Heart left ventricle (tissue), 16 donors: ENCODE data around the gene ACSM5. TPM values are rescaled to one million over a fixed set of nuclear protein-coding genes. Genes with fewer than 3 reads are reported as not detected.

Source experiments
- ATAC-seq, 4 donors: fragments of 200-7000 bp; cut with Tn5 transposase; one replicate each; pipeline ENCODE4 v1.9.1; 2020 to 2022; ENCODE audit warnings: moderate library complexity in 4 of 4, mild to moderate bottlenecking in 3 of 4, moderate number of reproducible peaks in 1 of 4
- DNase-seq, 5 donors: peaks; one replicate each; pipeline ENCODE4 v3.0.0-alpha.2; 2020
- H3K27ac ChIP-seq, 12 donors: fragments of 200-600 bp; sonication (generic) in 4 of 12; one replicate each; pipeline versions ENCODE4 v1.5.0 to v1.8.0; 2016 to 2022; ENCODE audit warnings: mild to moderate bottlenecking in 2 of 12
- H3K27me3 ChIP-seq, 9 donors: fragments of 200-600 bp; sonication (generic) in 2 of 9; one replicate each; pipeline versions ENCODE4 v1.5.1 to v1.8.0; 2016 to 2022; ENCODE audit warnings: mild to moderate bottlenecking in 3 of 9
- H3K36me3 ChIP-seq, 9 donors: fragments of 200-600 bp; sonication (generic) in 2 of 9; one replicate each; pipeline versions ENCODE4 v1.5.0 to v1.8.0; 2018 to 2022; ENCODE audit warnings: mild to moderate bottlenecking in 2 of 9
- H3K4me1 ChIP-seq, 12 donors: fragments of 200-600 bp; sonication (generic) in 4 of 12; one replicate each; pipeline versions ENCODE4 v1.5.0 to v1.8.0; 2016 to 2022; ENCODE audit warnings: mild to moderate bottlenecking in 3 of 12
- H3K4me3 ChIP-seq, 12 donors: fragments of 200-600 bp; sonication (generic) in 4 of 12; one replicate each; pipeline versions ENCODE4 v1.5.0 to v1.8.0; 2017 to 2022; ENCODE audit warnings: mild to moderate bottlenecking in 9 of 12, moderate library complexity in 4 of 12
- H3K9me3 ChIP-seq, 12 donors: fragments of 200-600 bp; sonication (generic) in 4 of 12; one replicate each; pipeline versions ENCODE4 v1.5.0 to v1.8.0; 2016 to 2022; ENCODE audit warnings: mild to moderate bottlenecking in 1 of 12
- POLR2A ChIP-seq, 2 donors: fragments of 450-650 bp; IDR thresholded peaks; one replicate each; pipeline ENCODE4 v1.6.1; 2017; ENCODE audit warnings: antibody characterized with exemption in 2 of 2, mild to moderate bottlenecking in 2 of 2, moderate library complexity in 2 of 2
- WGBS, 4 donors: extraction: QIAGEN DNeasy Blood & Tissue Kit in 2 of 4; methylation state at CpG; one replicate each; pipeline versions ENCODE4 v1.1.5 to v1.1.7; 2013 to 2018; 5-methylcytosine and 5-hydroxymethylcytosine counted together
- intact Hi-C, 10 donors: fragments of 100-400 bp; cut with DNase I; formaldehyde crosslinking; loops; one replicate each; pipeline versions ENCODE4 v1.11.1 to v1.14.2; 2022
- long read RNA-seq, 3 donors: library from polyadenylated mRNA; unstranded; transcript quantifications; one replicate each; pipeline ENCODE4 v2.0.0, GENCODE V29; 2020 to 2021
- polyA plus RNA-seq, 2 donors: library from polyadenylated mRNA; stranded (reverse); fragments of 200-250 nt; gene quantifications; one replicate each; pipeline ENCODE4 v1.2.3, GENCODE V29; 2013
- total RNA-seq, 9 donors: library from RNA; depleted of rRNA in 2 of 9; stranded (reverse); fragments of >200 nt in 2 of 9; fragmentation: NEBNext Ultra II Directional in 3 of 9; extraction: Animal tissue kit (Norgen Biotek cat#: 25700) in 3 of 9; gene quantifications; one replicate each; pipeline versions ENCODE4 v1.1.0 to v1.2.4, GENCODE V29; 2016 to 2023
- TF ChIP-seq, protein P1 (sequence below), 12 donors: fragments of 200-600 bp; sonication (generic) in 4 of 12; IDR thresholded peaks; one replicate each; pipeline versions ENCODE4 v1.5.0 to v1.8.0; 2018 to 2022; ENCODE audit warnings: antibody characterized with exemption in 12 of 12, mild to moderate bottlenecking in 5 of 12
- donor health status: ischemic (EF 13 %, LVEDD 7.1; RV severe dilation, severe dysfunction).
- donor health status: healthy with polysubstance abuse.
- donor health status: DM: no; HTN: yes; CAD: no.
- donor health status: DM: no; HTN: no; CAD: no.
- donor health status: ischemic (EF 25% LVEDD 6.9; RV normal size, moderate dysfunction).
- donor health status: ischemic (EF 25% LVEDD 5.7; RV mildly dilated, moderate dysfunction).
- donor health status: healthy.
- donor health status: DM: yes; HTN: yes; CAD: no.
- donor health status: ischemic (EF 35%, LVEDD 5.7; RV mildly dilated, moderate dysfunction).
- donor health status: nonischemic (EF 11% LVEDD 7.7; RV severe dilation, severe dysfunction).
- donor health status: DM: yes; HTN: yes; CAD: no.
- donor health status: PGD.
- donor health status: ischemic (EF 29% LVEDD 5.4; RV normal size, mild dysfunction).
- donor health status: nonischemic (EF 23%, LVEDD 6.1; RV moderate dilation, normal function).

The ACSM5 gene, protein sequence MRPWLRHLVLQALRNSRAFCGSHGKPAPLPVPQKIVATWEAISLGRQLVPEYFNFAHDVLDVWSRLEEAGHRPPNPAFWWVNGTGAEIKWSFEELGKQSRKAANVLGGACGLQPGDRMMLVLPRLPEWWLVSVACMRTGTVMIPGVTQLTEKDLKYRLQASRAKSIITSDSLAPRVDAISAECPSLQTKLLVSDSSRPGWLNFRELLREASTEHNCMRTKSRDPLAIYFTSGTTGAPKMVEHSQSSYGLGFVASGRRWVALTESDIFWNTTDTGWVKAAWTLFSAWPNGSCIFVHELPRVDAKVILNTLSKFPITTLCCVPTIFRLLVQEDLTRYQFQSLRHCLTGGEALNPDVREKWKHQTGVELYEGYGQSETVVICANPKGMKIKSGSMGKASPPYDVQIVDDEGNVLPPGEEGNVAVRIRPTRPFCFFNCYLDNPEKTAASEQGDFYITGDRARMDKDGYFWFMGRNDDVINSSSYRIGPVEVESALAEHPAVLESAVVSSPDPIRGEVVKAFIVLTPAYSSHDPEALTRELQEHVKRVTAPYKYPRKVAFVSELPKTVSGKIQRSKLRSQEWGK
- total RNA-seq (10 to 100 TPM in 1 of 9 donors, 1 to 10 TPM in 3, under 1 TPM in 4, not detected in 1; 0.25 to 12.6 (median 1.2) TPM), polyA plus RNA-seq (under 1 TPM; 0.17 to 0.61 TPM)
- long read RNA-seq, donor 1, partial matches to known transcripts, result 0 of 9 reads
- long read RNA-seq, donor 1, other reads (novel, unspliced or antisense), result 3 of 9 reads
- long read RNA-seq, donor 2, partial matches to known transcripts, result 0 of 2 reads
- long read RNA-seq, donor 2, other reads (novel, unspliced or antisense), result 0 of 2 reads
- long read RNA-seq, donor 3, result 0 reads

DNA sequence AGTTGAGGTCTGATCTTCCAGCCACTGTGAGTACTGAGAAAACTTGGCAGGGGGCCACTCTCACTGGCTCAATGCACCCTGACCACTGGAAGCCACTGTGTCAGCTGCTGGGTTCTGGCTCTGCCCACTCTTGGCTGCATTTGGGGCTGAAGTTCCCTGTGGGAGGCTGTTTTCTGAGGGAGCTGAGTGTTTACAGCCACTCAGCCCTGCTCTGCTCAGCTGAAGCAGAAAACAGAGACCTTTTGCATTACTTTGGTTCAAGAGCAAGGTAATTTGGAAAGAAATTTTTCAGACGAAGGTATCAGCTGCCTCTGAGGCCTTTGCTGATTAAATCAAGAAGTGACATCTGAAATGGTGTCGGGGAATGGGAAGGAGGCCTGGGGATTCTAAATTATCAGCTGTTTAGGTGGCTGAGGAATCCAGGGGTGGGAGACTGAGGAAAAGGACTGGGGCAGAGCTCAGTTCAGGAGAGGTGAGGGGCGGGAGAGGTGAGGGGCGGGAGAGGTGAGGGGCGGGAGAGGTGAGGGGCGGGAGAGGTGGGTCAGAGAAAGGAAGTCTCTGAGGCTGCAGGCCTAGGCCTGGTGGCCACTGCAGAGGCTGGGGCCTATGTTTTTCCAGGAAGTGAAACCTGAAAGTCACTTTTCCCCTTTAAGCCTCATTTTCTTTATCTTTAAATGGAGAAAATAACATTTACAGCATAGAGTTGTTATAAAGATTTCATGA, at the start of gene ACSM5:
Gene ACSM5, plus strand, starts transcription at position 137 of the 723 bp plus-strand sequence. CDS start 1,951 bp downstream, outside the sequence.
- ATAC-seq, result peak; percentile 60 to 99 (median 74)
- 73 to 85% (median 77%) methylated on average over 6 of the region's 6 CpGs for WGBS, 4 donors
- H3K27ac ChIP-seq, result peak within 1 kb of the TSS in 4 of 12 donors; percentile 8 to 67 (median 46)
- intact Hi-C loops, result no loop called here
- TF ChIP-seq POLR2A (IDR thresholded peaks at IDR 0.05), result no peak
- TF ChIP-seq, protein P1, sequence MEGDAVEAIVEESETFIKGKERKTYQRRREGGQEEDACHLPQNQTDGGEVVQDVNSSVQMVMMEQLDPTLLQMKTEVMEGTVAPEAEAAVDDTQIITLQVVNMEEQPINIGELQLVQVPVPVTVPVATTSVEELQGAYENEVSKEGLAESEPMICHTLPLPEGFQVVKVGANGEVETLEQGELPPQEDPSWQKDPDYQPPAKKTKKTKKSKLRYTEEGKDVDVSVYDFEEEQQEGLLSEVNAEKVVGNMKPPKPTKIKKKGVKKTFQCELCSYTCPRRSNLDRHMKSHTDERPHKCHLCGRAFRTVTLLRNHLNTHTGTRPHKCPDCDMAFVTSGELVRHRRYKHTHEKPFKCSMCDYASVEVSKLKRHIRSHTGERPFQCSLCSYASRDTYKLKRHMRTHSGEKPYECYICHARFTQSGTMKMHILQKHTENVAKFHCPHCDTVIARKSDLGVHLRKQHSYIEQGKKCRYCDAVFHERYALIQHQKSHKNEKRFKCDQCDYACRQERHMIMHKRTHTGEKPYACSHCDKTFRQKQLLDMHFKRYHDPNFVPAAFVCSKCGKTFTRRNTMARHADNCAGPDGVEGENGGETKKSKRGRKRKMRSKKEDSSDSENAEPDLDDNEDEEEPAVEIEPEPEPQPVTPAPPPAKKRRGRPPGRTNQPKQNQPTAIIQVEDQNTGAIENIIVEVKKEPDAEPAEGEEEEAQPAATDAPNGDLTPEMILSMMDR (IDR thresholded peaks at IDR 0.05), result no peak
- no peaks in the 10 kb centered on the region for H3K36me3 ChIP-seq
- DNase-seq, result peak in 4 of 5 donors; percentile 40 to 88 (median 59)
- no peaks in the 10 kb centered on the region for H3K27me3 ChIP-seq
- peaks cover 0 to 13% (median 0%) of the 10 kb centered on the region in 12 donors for H3K4me1 ChIP-seq
- peak within 1 kb of the TSS in 2 of 12 donors; percentile 34 to 38 for H3K4me3 ChIP-seq
- peaks cover 0 to 4% (median 0%) of the 10 kb centered on the region in 12 donors for H3K9me3 ChIP-seq

DNA sequence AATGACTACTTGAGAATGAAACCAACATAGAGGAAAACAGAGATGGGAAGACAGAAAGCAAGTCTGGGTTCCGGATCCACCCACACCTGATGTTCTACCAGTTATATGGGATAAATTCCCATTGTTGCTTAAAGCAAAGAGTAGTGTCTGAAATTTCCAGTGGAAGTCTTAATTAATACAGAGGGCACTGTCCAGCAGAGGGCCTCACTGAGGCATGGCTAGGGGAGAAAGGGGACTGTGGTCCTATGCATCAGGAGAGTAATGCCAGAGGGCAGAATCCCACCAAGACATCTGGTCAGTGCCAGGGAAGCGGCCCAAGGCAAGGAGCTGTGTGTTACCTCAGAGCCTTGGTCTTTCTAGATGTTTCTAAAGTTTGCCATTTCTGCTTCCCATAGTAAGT, 49.3 kb upstream of the ACSM5 start:
- H3K4me1 ChIP-seq, result no peaks in the 10 kb centered on the region
- no peak for ATAC-seq
- no peaks in the 10 kb centered on the region for H3K9me3 ChIP-seq
- WGBS, 4 donors, result 37 to 62% (median 49%) methylated on average over 2 of the region's 2 CpGs
- no peak for DNase-seq
- TF ChIP-seq, protein P1 (IDR thresholded peaks at IDR 0.05), result peak in 3 of 12 donors; percentile 4 to 12 (median 10)
- TF ChIP-seq POLR2A (IDR thresholded peaks at IDR 0.05), result no peak
- no peak overlapping the region for H3K4me3 ChIP-seq
- H3K36me3 ChIP-seq, result no peaks in the 10 kb centered on the region
- intact Hi-C loops, result no loop called here
- no peak overlapping the region for H3K27ac ChIP-seq
- peaks cover 0 to 14% (median 0%) of the 10 kb centered on the region in 9 donors for H3K27me3 ChIP-seq

DNA sequence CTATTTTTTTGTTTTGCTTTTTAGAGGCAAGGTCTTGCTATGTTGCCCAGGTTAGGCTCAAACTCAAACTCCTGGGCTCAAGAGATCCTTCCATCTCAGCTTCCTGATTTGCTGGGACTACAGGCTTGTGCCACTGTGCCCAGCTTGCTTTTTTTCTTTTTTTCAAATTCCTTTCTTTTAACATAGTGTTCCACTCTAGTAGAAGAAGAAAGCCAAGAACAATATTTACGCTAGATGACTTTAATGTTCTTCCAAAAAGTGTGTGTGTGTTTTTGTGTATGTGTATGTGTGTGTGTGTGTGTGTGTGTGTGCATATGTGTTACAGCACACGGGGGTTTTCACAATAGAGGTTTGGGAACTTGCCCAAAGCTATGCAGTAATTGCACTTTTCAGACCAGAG, 46.1 kb upstream of the ACSM5 start:
- intact Hi-C loops, result no loop called here
- Histone ChIP-seq H3K27ac (no peak overlapping the region), H3K9me3 (no peaks in the 10 kb centered on the region), H3K4me1 (no peaks in the 10 kb centered on the region), H3K36me3 (no peaks in the 10 kb centered on the region), H3K27me3 (peaks cover 0 to 24% (median 0%) of the 10 kb centered on the region in 9 donors), H3K4me3 (no peak overlapping the region)
- no peak for DNase-seq
- ATAC-seq, result no peak
- WGBS, 4 donors, result 63 to 69% (median 67%) methylated on average over 2 of the region's 2 CpGs
- TF ChIP-seq POLR2A (IDR thresholded peaks at IDR 0.05), result no peak
- TF ChIP-seq, protein P1 (IDR thresholded peaks at IDR 0.05), result no peak
